ENCODE results near the gene RNU5B-1. TPM values are rescaled to one million over a fixed set of nuclear protein-coding genes. Genes with fewer than 3 reads are reported as not detected.

RNU5B-1 gene
- total and polyA plus RNA-seq, 2 of the 4 experiments (the other 2 are of a cell fraction): not detected

DNA sequence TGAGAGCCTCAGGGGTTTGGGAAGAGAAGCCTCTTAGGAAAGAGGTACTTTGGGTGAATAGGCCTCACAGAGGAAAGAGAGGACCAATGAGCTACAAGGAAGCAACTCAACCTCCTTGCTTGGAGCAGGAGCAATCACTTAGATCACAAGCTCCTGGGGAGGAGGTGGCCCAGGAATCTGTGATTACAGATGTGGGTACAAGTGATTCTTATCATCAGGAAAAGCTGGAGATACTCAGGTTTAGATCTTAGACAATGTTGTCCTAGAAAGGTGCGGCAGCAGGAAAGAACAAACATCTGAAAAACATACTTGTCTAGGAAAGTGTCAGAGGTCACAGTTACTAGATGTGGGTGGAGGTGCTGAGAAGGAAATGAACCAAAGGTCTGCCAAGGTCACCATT is 26.0 kb upstream of the RNU5B-1 start:
- DNase-seq (no peak), ATAC-seq (ENCODE audit: low read depth) (no peak)
- POLR2A ChIA-PET (ENCODE audit: unreplicated experiment): no interaction called here
- TF ChIP-seq CEBPB (IDR thresholded peaks at IDR 0.05; ENCODE audit: low read depth, low read length) (no peak), MAZ (IDR thresholded peaks at IDR 0.05; ENCODE audit: borderline replicate concordance, low read depth, low read length) (no peak), RFX5 (IDR thresholded peaks at IDR 0.05; ENCODE audit: low read depth, low read length) (no peak), CHD1 (IDR thresholded peaks at IDR 0.05; ENCODE audit: low read depth, low read length) (no peak), BHLHE40 (IDR thresholded peaks at IDR 0.05; ENCODE audit: low read depth, low read length) (no peak), RCOR1 (IDR thresholded peaks at IDR 0.05; ENCODE audit: insufficient replicate concordance, low read length) (no peak), FOS (IDR thresholded peaks at IDR 0.05; ENCODE audit: low read depth, low read length) (no peak), MAFK (IDR thresholded peaks at IDR 0.05; ENCODE audit: low read depth, low read length) (no peak), NFE2L2 (IDR thresholded peaks at IDR 0.05; ENCODE audit: low read depth, low read length) (no peak), POLR2A (IDR thresholded peaks at IDR 0.05; ENCODE audit: low read depth, low read length) (no peak), RAD21 (IDR thresholded peaks at IDR 0.05; ENCODE audit: low read length) (no peak), SMC3 (IDR thresholded peaks at IDR 0.05; ENCODE audit: low read depth, low read length) (no peak)
- TF ChIP-seq, protein P1, sequence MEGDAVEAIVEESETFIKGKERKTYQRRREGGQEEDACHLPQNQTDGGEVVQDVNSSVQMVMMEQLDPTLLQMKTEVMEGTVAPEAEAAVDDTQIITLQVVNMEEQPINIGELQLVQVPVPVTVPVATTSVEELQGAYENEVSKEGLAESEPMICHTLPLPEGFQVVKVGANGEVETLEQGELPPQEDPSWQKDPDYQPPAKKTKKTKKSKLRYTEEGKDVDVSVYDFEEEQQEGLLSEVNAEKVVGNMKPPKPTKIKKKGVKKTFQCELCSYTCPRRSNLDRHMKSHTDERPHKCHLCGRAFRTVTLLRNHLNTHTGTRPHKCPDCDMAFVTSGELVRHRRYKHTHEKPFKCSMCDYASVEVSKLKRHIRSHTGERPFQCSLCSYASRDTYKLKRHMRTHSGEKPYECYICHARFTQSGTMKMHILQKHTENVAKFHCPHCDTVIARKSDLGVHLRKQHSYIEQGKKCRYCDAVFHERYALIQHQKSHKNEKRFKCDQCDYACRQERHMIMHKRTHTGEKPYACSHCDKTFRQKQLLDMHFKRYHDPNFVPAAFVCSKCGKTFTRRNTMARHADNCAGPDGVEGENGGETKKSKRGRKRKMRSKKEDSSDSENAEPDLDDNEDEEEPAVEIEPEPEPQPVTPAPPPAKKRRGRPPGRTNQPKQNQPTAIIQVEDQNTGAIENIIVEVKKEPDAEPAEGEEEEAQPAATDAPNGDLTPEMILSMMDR (conservative IDR thresholded peaks at IDR 0.05; ENCODE audit: low read depth, low read length): no peak
- TF ChIP-seq, protein P2, sequence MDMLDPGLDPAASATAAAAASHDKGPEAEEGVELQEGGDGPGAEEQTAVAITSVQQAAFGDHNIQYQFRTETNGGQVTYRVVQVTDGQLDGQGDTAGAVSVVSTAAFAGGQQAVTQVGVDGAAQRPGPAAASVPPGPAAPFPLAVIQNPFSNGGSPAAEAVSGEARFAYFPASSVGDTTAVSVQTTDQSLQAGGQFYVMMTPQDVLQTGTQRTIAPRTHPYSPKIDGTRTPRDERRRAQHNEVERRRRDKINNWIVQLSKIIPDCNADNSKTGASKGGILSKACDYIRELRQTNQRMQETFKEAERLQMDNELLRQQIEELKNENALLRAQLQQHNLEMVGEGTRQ (IDR thresholded peaks at IDR 0.05; ENCODE audit: low read depth, low read length): no peak
- TF ChIP-seq, protein P3, sequence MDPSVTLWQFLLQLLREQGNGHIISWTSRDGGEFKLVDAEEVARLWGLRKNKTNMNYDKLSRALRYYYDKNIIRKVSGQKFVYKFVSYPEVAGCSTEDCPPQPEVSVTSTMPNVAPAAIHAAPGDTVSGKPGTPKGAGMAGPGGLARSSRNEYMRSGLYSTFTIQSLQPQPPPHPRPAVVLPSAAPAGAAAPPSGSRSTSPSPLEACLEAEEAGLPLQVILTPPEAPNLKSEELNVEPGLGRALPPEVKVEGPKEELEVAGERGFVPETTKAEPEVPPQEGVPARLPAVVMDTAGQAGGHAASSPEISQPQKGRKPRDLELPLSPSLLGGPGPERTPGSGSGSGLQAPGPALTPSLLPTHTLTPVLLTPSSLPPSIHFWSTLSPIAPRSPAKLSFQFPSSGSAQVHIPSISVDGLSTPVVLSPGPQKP (IDR thresholded peaks at IDR 0.05; ENCODE audit: borderline replicate concordance, low read depth, low read length): no peak
- Histone ChIP-seq H2AK5ac (ENCODE audit: low read depth, low read length) (no peak overlapping the region), H3K4me2 (ENCODE audit: low read depth, low read length) (no peak overlapping the region), H2AFZ (replicated peaks; ENCODE audit: low read length, poor library complexity) (no peak overlapping the region), H3K27ac (ENCODE audit: insufficient read depth, low read length) (no peak overlapping the region), H4K91ac (ENCODE audit: insufficient read depth, low read depth, low read length) (no peak overlapping the region), H3K27me3 (ENCODE audit: control insufficient read depth, insufficient read depth, low read length) (no peaks in the 10 kb centered on the region), H3K79me1 (ENCODE audit: low read depth in 1 of 2, low read length in 2 of 2) (peaks cover 0 to 13% of the 10 kb centered on the region in 2 experiments; a peak in 2 of 4 replicates), H2BK120ac (ENCODE audit: low read depth, low read length) (no peak overlapping the region), H2BK15ac (ENCODE audit: low read depth, low read length) (no peak overlapping the region), H3K14ac (replicated peaks; ENCODE audit: low read depth, low read length) (no peak overlapping the region), H3K23ac (ENCODE audit: low read depth, low read length) (no peak overlapping the region), H3K9ac (ENCODE audit: low read depth, low read length) (no peak overlapping the region), H3K9me1 (ENCODE audit: insufficient read depth, low read length) (peaks cover 7% of the 10 kb centered on the region; the same call in 1 of the 2 replicates), H2BK20ac (ENCODE audit: low read depth, low read length) (no peak overlapping the region), H2BK5ac (ENCODE audit: low read depth, low read length, poor library complexity, severe bottlenecking) (no peak overlapping the region), H3K56ac (ENCODE audit: extremely low read depth, insufficient read depth, low read length) (no peak overlapping the region), H2AK9ac (replicated peaks; ENCODE audit: low read depth, low read length, poor library complexity) (no peak overlapping the region), H4K20me1 (ENCODE audit: insufficient read depth, low read length) (no peaks in the 10 kb centered on the region), H3K4me3 (ENCODE audit: insufficient read depth, low read depth, low read length) (no peak overlapping the region), H3K4me1 (ENCODE audit: control insufficient read depth, insufficient read depth, low read length) (peaks cover 5% of the 10 kb centered on the region), H4K8ac (ENCODE audit: low read depth in 2 of 2, low read length in 2 of 2) (no peak overlapping the region), H3K4ac (ENCODE audit: low read depth, low read length) (no peak overlapping the region), H3K9me3 (ENCODE audit: control insufficient read depth, insufficient read depth, low read length) (no peaks in the 10 kb centered on the region), H4K5ac (ENCODE audit: low read depth, low read length) (no peak overlapping the region), H3K18ac (ENCODE audit: low read depth, low read length) (no peak overlapping the region), H3K36me3 (ENCODE audit: control insufficient read depth, insufficient read depth, low read length) (no peaks in the 10 kb centered on the region)
- WGBS, 2 experiments (ENCODE audit: extremely low coverage in 2 of 2, insufficient read length in 1 of 2): no CpG with 5 or more reads among the region's 1 CpG
- CTCF ChIA-PET: interaction anchor here (0.5 to 1.0 kb wide), 2 partner anchors 19 to 632 kb away, joined by 3 read pairs; no protein-coding TSS in a partner anchor
- intact Hi-C loops (cut with micrococcal nuclease): loop anchor here (10.0 kb wide), 1 partner anchor 244 kb away; no protein-coding TSS in a partner anchor
- dilution Hi-C loops (cut with HindIII; ENCODE audit: low sequenced_read_pairs, unreplicated experiment): no loop called here
- in situ Hi-C loops (cut with MboI; ENCODE audit: low sequenced_read_pairs): loop anchor here (5.0 to 10.0 kb wide), 2 partner anchors 81 to 244 kb away; no protein-coding TSS in a partner anchor
- no TSS peak for BruUV-seq (replicated peaks)
